GM19240 (cell line): Measurements from ENCODE around the gene SEC62.

Experiments used
- DNase-seq: peaks from one replicate; pipeline ENCODE4 v3.0.0; 2011; ENCODE audit warnings: low spot score; ENCODE audit not compliant: insufficient read length

Gene SEC62

GRCh38 chr3:169966951-169967915 is 626 bp downstream of the SEC62 start:
- no peak for DNase-seq

- no peak for DNase-seq
Observed at GRCh38 chr3:169968224-169968885, 1.7 kb downstream of the SEC62 start.

GRCh38 chr3:169969174-169970095 is 2.8 kb downstream of the SEC62 start:
- DNase-seq = no peak

- DNase-seq = no peak
Observed at GRCh38 chr3:169970847-169971246, 4.2 kb downstream of the SEC62 start.

- DNase-seq = no peak
Observed at GRCh38 chr3:169971522-169971921, 4.9 kb downstream of the SEC62 start.

- DNase-seq = no peak
Observed at GRCh38 chr3:169980055-169980454, 13.4 kb downstream of the SEC62 start.

GRCh38 chr3:169984292-169984691 is 17.7 kb downstream of the SEC62 start:
- no peak for DNase-seq

- DNase-seq = no peak
Observed at GRCh38 chr3:169990431-169990830, 23.8 kb downstream of the SEC62 start.

- no peak for DNase-seq
Observed at GRCh38 chr3:169992156-169992555, 25.5 kb downstream of the SEC62 start.

- no peak for DNase-seq
Observed at GRCh38 chr3:169992781-169993180, 26.2 kb downstream of the SEC62 start.

GRCh38 chr3:169993761-169994160 is 27.2 kb downstream of the SEC62 start:
- no peak for DNase-seq

GRCh38 chr3:169996063-169996462 is 29.5 kb downstream of the SEC62 start:
- no peak for DNase-seq

- DNase-seq = no peak
Observed at GRCh38 chr3:169998668-169999131, 32.1 kb downstream of the SEC62 start.

GRCh38 chr3:169999433-169999832 is 32.8 kb downstream of the SEC62 start:
- DNase-seq = no peak

- DNase-seq = no peak
Observed at GRCh38 chr3:170000051-170000450, 33.4 kb downstream of the SEC62 start.

- no peak for DNase-seq
Observed at GRCh38 chr3:170002231-170002630, 35.6 kb downstream of the SEC62 start.

GRCh38 chr3:170002879-170003278 is 36.3 kb downstream of the SEC62 start:
- no peak for DNase-seq

- no peak for DNase-seq
Observed at GRCh38 chr3:170003881-170004356, 37.3 kb downstream of the SEC62 start.

- DNase-seq = peak; percentile 23
Observed at GRCh38 chr3:170007031-170007663, 40.5 kb downstream of the SEC62 start.

GRCh38 chr3:170010498-170010897 is 43.9 kb downstream of the SEC62 start:
- DNase-seq = no peak
